Measurements from ENCODE around the gene FAAP20.

DNA sequence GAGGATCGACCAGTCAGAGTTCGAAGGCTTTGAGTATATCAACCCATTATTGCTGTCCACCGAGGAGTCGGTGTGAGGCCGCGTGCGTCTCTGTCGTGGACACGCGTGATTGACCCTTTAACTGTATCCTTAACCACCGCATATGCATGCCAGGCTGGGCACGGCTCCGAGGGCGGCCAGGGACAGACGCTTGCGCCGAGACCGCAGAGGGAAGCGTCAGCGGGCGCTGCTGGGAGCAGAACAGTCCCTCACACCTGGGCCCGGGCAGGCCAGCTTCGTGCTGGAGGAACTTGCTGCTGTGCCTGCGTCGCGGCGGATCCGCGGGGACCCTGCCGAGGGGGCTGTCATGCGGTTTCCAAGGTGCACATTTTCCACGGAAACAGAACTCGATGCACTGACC lies 9.6 kb downstream of the FAAP20 start:
- TF ChIP-seq ZNF274 (IDR thresholded peaks at IDR 0.05; ENCODE audit: low read depth, low read length) (no peak), SUZ12 (IDR thresholded peaks at IDR 0.05; ENCODE audit: extremely low read depth, insufficient read depth, insufficient read length) (no peak), YY1 (IDR thresholded peaks at IDR 0.05; ENCODE audit: insufficient read depth, insufficient read length) (no peak)
